GM21529 (cell line): ENCODE measurements around the gene IL4I1.

Experiments
- ATAC-seq: cut with Tn5 transposase; IDR thresholded peaks from one replicate; pipeline ENCODE4 v1.9.1; 2021; ENCODE audit not compliant: unreplicated experiment

Gene IL4I1

GRCh38 chr19:49895566-49896297 lies 955 bp downstream of the IL4I1 start:
- no peak for ATAC-seq

DNA sequence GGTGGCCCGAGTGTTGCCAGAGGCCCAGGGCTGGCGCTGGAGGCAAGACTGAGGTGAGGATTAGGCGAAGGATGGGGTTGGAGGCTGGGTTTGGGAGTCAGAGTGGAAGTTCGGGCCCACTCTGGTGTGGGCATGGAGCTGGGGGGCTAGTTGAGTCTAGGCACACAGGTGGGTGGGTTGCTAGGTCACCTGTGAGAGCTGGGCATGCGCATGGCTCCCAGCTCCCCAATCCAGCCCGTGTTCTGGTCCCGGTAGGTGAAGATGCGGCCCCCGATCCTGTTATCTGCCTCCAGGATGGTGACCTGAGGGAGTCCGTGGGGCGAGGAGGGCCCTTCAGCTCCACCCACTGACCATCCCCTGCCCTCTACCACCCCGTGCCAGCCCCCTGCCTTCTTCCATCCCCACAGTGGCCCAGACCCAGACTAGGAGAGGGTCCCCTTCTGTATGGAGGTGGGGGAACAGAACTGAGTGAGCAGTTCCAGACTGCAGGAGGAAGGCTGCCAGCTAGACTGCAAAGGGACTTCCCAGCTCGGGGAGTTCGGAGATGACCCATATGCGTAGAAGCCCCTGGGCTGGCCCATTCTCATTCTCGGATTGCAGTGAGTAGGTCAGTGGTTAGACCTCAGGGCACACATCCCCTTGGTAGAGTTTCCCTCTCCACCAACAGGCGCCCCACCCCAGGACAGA lies 1.7 kb downstream of the IL4I1 start:
- no peak for ATAC-seq

GRCh38 chr19:49894011-49894664 lies 2.5 kb downstream of the IL4I1 start:
- ATAC-seq: no peak

DNA sequence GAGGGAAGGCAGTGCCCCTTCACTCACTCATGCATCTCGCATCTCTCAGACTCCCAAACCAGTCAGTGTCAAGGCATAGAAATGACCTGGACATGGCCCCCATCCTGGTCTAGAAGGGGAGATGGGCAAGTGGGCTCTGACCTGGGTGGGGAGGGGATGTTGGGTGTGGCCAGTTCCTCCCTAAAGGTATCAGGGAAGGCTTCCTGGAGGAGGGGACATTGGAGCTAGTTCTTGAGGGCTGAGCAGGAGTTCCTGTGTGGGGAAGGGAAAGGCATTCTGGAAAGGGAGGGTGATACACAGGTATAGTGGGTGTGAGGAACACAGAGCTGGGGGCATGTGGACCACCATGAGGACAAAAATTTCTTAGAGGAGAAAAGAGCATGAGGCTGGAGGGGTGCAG lies 4.0 kb downstream of the IL4I1 start:
- ATAC-seq: no peak

DNA sequence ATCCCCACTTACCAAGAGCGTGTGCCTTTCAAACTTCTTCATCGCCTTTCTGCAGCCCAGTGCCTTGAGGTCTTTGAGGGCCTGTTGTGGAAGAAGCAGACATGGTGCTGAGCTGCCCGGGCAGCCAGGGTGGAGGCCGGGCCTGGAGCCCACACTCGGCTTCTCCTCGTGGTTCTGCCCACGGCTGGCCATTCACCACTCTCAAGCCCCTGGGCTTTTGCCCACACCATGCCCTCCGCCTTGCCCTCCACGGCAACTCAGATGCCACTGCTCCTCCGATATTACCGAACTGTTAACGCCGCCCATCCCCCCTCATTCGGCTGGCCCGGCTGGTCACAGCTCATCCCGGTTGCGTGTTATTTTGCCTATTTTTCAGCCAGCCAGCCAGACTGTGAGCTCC lies 5.3 kb downstream of the IL4I1 start:
- no peak for ATAC-seq

- no peak for ATAC-seq
These were observed 6.1 kb downstream of the IL4I1 start for GRCh38 chr19:49890349-49891311.

GRCh38 chr19:49889687-49890348 lies 6.9 kb downstream of the IL4I1 start:
- ATAC-seq: no peak

- ATAC-seq: no peak
These were observed 7.5 kb downstream of the IL4I1 start for GRCh38 chr19:49889038-49889686.

GRCh38 chr19:49888510-49888824 lies 8.2 kb downstream of the IL4I1 start:
- no peak for ATAC-seq

- ATAC-seq: no peak
These were observed 8.8 kb downstream of the IL4I1 start for GRCh38 chr19:49887665-49888509.

DNA sequence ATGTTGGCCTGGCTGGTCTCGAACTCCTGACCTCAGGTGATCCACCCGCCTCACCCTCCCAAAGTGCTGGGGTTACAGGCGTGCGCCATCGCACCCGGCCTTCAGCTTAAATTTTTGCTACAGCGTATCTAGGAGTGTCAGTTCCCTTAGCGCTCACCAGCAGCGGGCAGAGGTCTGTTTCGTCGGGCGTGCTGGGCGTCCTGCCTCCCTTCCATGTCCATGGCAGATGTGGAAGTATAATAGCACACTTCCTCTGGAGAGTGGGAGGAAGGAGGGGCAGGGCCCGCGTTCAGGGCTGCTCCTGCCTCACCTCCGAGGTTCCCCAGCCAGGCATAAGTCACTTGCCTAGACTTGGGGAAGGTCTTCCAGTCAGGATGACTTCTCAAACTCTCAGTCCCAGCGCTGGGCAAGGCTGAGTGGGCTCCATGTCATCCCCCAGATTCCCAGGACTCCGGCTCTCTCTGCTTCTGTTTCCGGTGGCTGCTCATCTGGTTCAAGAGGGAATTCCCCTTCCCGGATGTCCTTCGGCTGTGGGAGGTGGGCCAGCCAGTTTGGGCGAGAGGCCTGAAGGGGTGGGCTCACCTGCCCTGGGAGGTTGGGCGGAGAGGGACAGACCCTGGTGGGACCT lies 9.5 kb downstream of the IL4I1 start:
- no peak for ATAC-seq

GRCh38 chr19:49884760-49885159 lies 11.9 kb downstream of the IL4I1 start:
- ATAC-seq: no peak

DNA sequence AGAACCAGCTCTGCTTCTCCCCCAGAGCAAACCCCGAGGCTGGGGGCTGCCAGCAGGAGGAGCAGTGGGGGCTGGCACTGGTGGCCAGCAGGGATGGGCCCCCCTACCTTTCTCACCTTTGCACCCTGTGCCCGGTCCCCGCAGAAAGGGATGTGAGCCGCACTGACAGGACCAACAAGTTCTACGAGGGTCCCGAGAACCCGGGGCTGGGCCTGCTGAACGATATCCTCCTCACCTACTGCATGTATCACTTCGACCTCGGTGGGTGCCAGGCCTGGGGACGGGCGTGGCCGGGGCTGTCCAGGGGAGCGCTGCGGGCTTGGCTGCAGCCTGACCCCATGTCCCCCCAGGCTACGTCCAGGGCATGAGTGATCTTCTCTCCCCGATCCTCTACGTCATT lies 12.6 kb downstream of the IL4I1 start:
- ATAC-seq: no peak

DNA sequence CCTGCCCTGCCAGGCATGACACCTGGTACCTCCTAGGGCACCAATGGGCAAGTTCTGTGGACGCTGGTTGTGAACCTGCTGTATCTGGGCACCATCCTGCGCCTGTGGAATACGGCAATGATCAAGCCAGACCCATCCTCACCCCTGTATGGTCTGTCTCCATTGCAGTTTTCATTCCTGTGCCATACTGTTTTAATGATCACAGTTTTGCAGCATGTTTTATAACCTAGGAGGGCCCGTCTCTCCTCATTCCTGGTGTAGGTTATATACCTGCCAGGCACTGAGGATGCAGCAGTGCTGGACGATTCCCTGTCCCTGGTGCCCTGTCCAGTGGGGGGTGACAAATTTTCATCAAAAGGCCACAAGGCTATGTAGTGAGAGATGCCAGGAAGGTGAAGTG lies 13.6 kb downstream of the IL4I1 start:
- ATAC-seq: no peak

- ATAC-seq: no peak
These were observed 14.0 kb downstream of the IL4I1 start for GRCh38 chr19:49882643-49883042.

DNA sequence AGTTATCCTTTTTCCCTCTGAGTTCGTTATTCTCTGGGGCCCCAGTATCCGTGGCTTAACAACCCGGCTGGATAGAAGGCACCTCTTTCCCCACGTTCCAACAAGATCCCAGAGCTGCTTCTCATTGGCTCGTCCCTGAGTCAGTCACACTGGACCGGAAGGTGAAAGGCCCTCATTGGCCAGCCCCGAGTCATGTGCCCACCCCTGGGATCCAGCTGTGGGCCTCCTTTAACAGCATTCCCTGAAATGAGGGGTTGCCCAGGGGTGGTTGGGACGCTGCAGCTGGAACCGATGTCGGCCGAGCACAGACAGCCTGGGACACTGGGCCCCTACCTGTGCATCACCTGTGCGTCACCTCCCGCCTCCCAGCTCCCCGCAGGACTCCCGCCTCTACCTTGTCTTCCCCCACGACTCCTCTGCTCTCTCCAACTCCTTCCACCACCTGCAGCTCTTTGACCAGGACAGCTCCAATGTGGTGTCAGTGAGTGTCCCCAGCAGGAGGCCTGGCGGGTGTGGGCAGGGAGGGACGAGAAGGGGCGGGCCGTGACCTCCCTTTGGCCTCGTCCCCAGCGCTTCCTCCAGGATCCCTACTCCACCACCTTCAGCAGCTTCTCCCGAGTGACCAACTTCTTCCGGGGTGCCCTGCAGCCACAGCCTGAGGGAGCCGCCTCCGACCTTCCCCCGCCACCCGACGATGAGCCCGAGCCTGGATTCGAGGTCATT lies 14.9 kb downstream of the IL4I1 start:
- no peak for ATAC-seq

DNA sequence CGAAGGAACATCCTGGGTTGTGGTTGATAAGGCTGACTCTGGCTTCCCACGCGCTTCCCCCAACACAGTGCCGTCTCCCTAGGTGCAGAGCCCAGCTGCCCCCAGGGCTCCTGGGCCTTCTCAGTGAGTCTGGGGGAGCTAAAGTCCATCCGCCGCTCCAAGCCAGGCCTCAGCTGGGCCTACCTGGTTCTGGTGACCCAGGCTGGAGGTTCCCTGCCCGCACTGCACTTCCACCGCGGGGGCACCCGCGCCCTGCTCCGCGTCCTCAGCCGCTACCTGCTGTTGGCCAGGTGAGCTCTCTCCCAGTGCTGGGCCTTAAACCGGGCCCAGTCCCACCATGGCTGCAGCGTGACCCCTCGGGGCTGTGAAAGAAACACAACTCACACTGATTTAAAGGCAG lies 15.5 kb downstream of the IL4I1 start:
- no peak for ATAC-seq

- ATAC-seq: no peak
These were observed 16.4 kb downstream of the IL4I1 start for GRCh38 chr19:49880162-49880869.
